ENCODE measurements around the gene CHCHD6. TPM values are rescaled to one million over a fixed set of nuclear protein-coding genes. Genes with fewer than 3 reads are reported as not detected.
A peak's percentile ranks its signal among the peaks of the same experiment; 100 is the strongest.

Gene CHCHD6
- total and polyA plus RNA-seq, 12 donors: 5.2 to 27.0 (median 10.2) TPM

DNA sequence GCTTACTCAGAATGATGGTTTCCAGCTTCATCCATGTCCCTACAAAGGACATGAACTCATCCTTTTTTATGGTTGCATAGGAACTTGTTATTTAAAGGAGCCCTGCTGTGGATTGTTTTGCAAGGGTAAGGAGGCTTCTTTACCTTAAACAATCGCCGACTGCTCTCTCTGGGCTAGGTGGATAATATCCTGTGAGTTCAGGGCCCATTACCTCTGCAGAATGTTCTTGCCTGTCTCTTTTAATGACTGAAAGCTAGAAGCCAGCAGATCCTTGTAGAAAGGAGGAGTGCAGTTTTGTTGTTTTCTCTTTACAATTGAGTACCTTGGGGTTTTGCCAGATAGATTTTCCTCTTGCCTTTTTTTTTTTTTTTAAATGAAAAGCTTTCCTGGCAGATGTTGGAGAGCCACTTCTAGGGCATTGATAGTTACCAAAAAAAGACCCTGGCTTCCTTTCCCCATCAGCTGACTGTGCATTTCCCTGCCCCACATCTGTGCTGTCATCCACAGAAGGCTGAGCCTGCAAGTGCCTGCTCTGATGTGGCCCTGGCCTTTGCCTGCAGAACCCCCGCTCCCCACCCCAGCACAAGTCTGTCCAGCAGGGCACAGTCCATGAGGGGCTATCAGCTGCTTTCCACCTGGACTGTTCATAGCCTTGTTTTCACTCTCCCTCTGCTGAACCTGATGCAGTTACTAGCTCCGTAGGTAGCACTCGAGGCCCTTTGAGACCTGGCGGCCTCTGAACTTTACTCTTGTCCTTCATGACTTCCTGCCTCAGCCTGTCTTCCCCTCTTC, 113.1 kb downstream of the CHCHD6 start:
- intact Hi-C loops (cut with DNase I): no loop called here
- TF ChIP-seq, protein P1, sequence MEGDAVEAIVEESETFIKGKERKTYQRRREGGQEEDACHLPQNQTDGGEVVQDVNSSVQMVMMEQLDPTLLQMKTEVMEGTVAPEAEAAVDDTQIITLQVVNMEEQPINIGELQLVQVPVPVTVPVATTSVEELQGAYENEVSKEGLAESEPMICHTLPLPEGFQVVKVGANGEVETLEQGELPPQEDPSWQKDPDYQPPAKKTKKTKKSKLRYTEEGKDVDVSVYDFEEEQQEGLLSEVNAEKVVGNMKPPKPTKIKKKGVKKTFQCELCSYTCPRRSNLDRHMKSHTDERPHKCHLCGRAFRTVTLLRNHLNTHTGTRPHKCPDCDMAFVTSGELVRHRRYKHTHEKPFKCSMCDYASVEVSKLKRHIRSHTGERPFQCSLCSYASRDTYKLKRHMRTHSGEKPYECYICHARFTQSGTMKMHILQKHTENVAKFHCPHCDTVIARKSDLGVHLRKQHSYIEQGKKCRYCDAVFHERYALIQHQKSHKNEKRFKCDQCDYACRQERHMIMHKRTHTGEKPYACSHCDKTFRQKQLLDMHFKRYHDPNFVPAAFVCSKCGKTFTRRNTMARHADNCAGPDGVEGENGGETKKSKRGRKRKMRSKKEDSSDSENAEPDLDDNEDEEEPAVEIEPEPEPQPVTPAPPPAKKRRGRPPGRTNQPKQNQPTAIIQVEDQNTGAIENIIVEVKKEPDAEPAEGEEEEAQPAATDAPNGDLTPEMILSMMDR (IDR thresholded peaks at IDR 0.05): no peak
- peaks cover 0 to 4% (median 0%) of the 10 kb centered on the region in 11 donors for H3K9me3 ChIP-seq
- WGBS, 2 donors: 44 to 54% methylated on average over 6 of the region's 6 CpGs
- H3K4me3 ChIP-seq: no peak overlapping the region
- peaks cover 8 to 28% (median 20%) of the 10 kb centered on the region in 9 donors for H3K4me1 ChIP-seq
- H3K27me3 ChIP-seq: no peaks in the 10 kb centered on the region
- H3K36me3 ChIP-seq: no peaks in the 10 kb centered on the region
- peak overlapping the region in 3 of 10 donors; percentile 8 to 39 (median 36) for H3K27ac ChIP-seq
- ATAC-seq: peak; percentile 52 to 78 (median 68)
- no peak for DNase-seq

DNA sequence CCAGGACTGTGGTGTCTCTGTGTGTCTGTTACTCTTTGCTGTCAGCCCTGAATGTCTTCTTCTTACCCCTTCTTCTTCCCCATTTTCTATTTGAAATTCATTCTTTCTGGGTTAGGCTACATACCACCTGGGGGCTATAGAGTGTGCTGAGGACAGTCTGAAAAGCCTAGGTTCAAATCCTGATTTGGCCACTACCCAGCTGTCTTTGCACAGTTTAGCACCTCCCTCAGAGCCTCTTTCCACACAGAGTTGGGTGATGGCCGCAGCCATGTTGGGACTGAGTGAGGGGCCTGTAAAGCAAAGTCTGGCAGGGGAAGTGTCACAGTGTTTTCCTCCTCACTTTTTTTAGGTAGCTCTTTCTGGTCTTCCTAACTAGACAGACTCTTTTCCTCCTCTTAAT, 113.7 kb downstream of the CHCHD6 start:
- Histone ChIP-seq H3K27me3 (no peaks in the 10 kb centered on the region), H3K27ac (peak overlapping the region in 3 of 10 donors; percentile 8 to 39 (median 36)), H3K4me3 (no peak overlapping the region), H3K4me1 (peaks cover 8 to 24% (median 20%) of the 10 kb centered on the region in 9 donors), H3K9me3 (peaks cover 0 to 8% (median 0%) of the 10 kb centered on the region in 11 donors), H3K36me3 (no peaks in the 10 kb centered on the region)
- intact Hi-C loops (cut with DNase I): no loop called here
- TF ChIP-seq, protein P1 (IDR thresholded peaks at IDR 0.05): no peak
- DNase-seq (no peak), ATAC-seq (peak in 6 of 8 donors; percentile 7 to 35 (median 22))
- 97% methylated on average over 1 of the region's 1 CpG for WGBS, 2 donors

DNA sequence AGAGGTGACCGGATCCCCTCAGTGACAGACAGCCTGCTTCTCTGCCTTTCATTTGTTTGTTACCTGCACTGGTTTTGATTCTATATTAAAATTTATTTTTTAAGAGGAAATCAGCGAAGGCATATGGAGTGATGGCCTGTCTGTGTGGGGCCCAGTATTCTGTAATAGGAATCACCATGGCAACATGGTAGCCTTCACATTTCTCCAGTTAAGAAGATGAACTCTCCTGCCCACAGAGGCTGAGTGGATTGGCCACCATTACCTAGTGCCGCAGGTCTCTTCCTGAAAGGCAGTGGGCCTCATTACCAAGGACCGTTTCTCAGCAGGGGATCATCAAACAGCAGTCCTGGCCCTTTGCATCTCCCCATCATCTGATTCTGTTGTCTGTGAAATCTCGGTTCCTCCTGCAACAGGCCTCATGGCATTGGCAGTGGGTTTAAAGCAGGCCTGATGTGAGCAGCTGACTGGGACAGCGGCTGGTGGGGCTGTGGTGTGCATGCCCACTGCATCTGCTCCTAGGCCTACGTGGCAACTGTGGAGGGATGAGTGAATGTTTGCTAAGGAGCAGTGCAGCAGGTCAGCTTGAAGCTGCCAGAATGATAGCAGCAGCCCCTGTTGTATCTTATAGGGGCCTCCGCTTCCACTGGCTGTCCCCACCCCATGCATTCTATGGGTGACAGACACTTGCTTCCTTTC, 114.5 kb downstream of the CHCHD6 start:
- ATAC-seq (no peak), DNase-seq (no peak)
- H3K4me3 ChIP-seq: no peak overlapping the region
- H3K27me3 ChIP-seq: no peaks in the 10 kb centered on the region
- intact Hi-C loops (cut with DNase I): no loop called here
- no peak overlapping the region for H3K27ac ChIP-seq
- WGBS, 2 donors: 96 to 97% methylated on average over 8 of the region's 8 CpGs
- no peaks in the 10 kb centered on the region for H3K36me3 ChIP-seq
- H3K9me3 ChIP-seq: peaks cover 0 to 8% (median 0%) of the 10 kb centered on the region in 11 donors
- peaks cover 8 to 24% (median 20%) of the 10 kb centered on the region in 9 donors for H3K4me1 ChIP-seq
- TF ChIP-seq, protein P1 (IDR thresholded peaks at IDR 0.05): no peak

DNA sequence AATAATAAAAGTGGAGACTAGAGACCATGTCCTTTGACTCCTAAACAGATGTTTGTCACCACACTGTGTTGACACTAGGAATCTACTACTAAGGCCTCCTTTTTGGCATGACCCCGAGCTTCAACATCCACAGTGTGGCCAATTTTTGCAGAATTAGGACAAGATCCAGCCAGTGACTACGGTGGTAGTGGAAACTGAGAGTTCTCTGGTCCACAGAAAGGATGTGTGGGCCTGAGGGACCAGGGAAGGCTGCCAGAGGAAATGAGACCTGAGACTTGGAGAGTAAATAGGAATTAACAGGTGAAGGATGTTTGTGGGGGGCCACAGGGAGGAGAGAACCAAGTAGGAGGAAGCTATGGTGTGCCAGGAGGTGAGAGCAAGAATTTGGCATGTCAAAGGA, 122.7 kb downstream of the CHCHD6 start:
- Histone ChIP-seq H3K4me1 (peaks cover 0 to 24% (median 7%) of the 10 kb centered on the region in 9 donors), H3K4me3 (no peak overlapping the region), H3K27ac (peak overlapping the region in 7 of 10 donors; percentile 0 to 54 (median 30)), H3K27me3 (no peaks in the 10 kb centered on the region), H3K9me3 (peaks cover 0 to 8% (median 0%) of the 10 kb centered on the region in 11 donors), H3K36me3 (no peaks in the 10 kb centered on the region)
- intact Hi-C loops (cut with DNase I): no loop called here
- ATAC-seq: peak in 7 of 8 donors; percentile 9 to 71 (median 38)
- 41 to 42% methylated on average over 2 of the region's 2 CpGs for WGBS, 2 donors
- DNase-seq: peak in 1 of 2 donors; percentile 22
- TF ChIP-seq, protein P1 (IDR thresholded peaks at IDR 0.05): no peak

Data from heart right ventricle (tissue), 16 donors.